Measurements from ENCODE around the gene GRIP2. TPM values are rescaled to one million over a fixed set of nuclear protein-coding genes. Genes with fewer than 3 reads are reported as not detected.

Gene GRIP2
- total RNA-seq, 4 donors from 2014 or later, result 0.77 to 8.0 (median 2.1) TPM

- intact Hi-C loops (cut with DNase I; ENCODE audit: low total_unique reads), result no loop called here
- no peak for DNase-seq
- H3K4me3 ChIP-seq, result no peak overlapping the region
- TF ChIP-seq, protein P1, sequence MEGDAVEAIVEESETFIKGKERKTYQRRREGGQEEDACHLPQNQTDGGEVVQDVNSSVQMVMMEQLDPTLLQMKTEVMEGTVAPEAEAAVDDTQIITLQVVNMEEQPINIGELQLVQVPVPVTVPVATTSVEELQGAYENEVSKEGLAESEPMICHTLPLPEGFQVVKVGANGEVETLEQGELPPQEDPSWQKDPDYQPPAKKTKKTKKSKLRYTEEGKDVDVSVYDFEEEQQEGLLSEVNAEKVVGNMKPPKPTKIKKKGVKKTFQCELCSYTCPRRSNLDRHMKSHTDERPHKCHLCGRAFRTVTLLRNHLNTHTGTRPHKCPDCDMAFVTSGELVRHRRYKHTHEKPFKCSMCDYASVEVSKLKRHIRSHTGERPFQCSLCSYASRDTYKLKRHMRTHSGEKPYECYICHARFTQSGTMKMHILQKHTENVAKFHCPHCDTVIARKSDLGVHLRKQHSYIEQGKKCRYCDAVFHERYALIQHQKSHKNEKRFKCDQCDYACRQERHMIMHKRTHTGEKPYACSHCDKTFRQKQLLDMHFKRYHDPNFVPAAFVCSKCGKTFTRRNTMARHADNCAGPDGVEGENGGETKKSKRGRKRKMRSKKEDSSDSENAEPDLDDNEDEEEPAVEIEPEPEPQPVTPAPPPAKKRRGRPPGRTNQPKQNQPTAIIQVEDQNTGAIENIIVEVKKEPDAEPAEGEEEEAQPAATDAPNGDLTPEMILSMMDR (IDR thresholded peaks at IDR 0.05), result no peak
- TF ChIP-seq POLR2A (IDR thresholded peaks at IDR 0.05), result no peak
- H3K27ac ChIP-seq, result no peak overlapping the region
- H3K4me1 ChIP-seq, result no peaks in the 10 kb centered on the region
- no peaks in the 10 kb centered on the region for H3K36me3 ChIP-seq
- no peaks in the 10 kb centered on the region for H3K27me3 ChIP-seq
- no peaks in the 10 kb centered on the region for H3K9me3 ChIP-seq
Measured at GRCh38 chr3:14545251-14545635, 5.1 kb upstream of the GRIP2 start.

GRCh38 chr3:14544282-14545250, 4.4 kb upstream of the GRIP2 start:
- Histone ChIP-seq H3K27me3 (no peaks in the 10 kb centered on the region), H3K4me1 (no peaks in the 10 kb centered on the region), H3K27ac (no peak overlapping the region), H3K36me3 (no peaks in the 10 kb centered on the region), H3K9me3 (no peaks in the 10 kb centered on the region), H3K4me3 (no peak overlapping the region)
- no peak for DNase-seq
- intact Hi-C loops (cut with DNase I; ENCODE audit: low total_unique reads), result no loop called here
- TF ChIP-seq, protein P1 (IDR thresholded peaks at IDR 0.05), result no peak
- no peak for TF ChIP-seq POLR2A (IDR thresholded peaks at IDR 0.05)

GRCh38 chr3:14543446-14543845, 3.3 kb upstream of the GRIP2 start:
- Histone ChIP-seq H3K9me3 (no peaks in the 10 kb centered on the region), H3K36me3 (no peaks in the 10 kb centered on the region), H3K27me3 (no peaks in the 10 kb centered on the region), H3K27ac (no peak overlapping the region), H3K4me1 (no peaks in the 10 kb centered on the region), H3K4me3 (no peak overlapping the region)
- TF ChIP-seq POLR2A (IDR thresholded peaks at IDR 0.05), result no peak
- TF ChIP-seq, protein P1 (IDR thresholded peaks at IDR 0.05), result no peak
- no peak for DNase-seq
- intact Hi-C loops (cut with DNase I; ENCODE audit: low total_unique reads), result no loop called here

DNA sequence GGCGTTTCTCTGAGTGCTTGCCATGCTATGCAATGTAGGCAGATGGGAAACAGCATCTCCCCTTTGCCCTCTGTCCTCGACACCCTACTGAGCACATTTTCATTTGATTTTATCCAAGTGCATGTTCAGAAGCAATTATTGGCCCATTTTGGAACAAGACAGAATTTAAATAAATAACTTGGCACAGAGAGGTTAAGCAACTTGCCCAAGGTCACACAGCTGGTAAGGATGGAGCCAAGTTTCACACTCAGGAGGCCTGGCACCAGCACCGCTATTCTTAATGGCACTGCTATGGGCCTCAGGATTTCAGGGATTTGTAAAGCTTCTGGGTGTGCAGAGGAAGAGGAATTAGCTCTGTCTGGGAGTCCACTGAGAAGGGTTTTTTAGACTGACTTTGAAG, 2.5 kb upstream of the GRIP2 start:
- TF ChIP-seq POLR2A (IDR thresholded peaks at IDR 0.05), result no peak
- TF ChIP-seq, protein P1 (IDR thresholded peaks at IDR 0.05), result no peak
- Histone ChIP-seq H3K27me3 (no peaks in the 10 kb centered on the region), H3K4me3 (no peak overlapping the region), H3K9me3 (no peaks in the 10 kb centered on the region), H3K27ac (no peak overlapping the region), H3K4me1 (no peaks in the 10 kb centered on the region), H3K36me3 (no peaks in the 10 kb centered on the region)
- DNase-seq, result no peak
- intact Hi-C loops (cut with DNase I; ENCODE audit: low total_unique reads), result no loop called here

GRCh38 chr3:14541646-14542045, 1.5 kb upstream of the GRIP2 start:
- Histone ChIP-seq H3K4me1 (no peaks in the 10 kb centered on the region), H3K36me3 (no peaks in the 10 kb centered on the region), H3K9me3 (no peaks in the 10 kb centered on the region), H3K27ac (no peak overlapping the region), H3K4me3 (no peak overlapping the region), H3K27me3 (no peaks in the 10 kb centered on the region)
- DNase-seq, result no peak
- intact Hi-C loops (cut with DNase I; ENCODE audit: low total_unique reads), result no loop called here
- TF ChIP-seq POLR2A (IDR thresholded peaks at IDR 0.05), result no peak
- TF ChIP-seq, protein P1 (IDR thresholded peaks at IDR 0.05), result no peak
